GM19239 (cell line): ENCODE results near the gene ANKMY1.
A peak's percentile ranks its signal among the peaks of the same experiment; 100 is the strongest.
"Not testable (repeated sequence)": the region's sequence is repeated elsewhere in the genome, so short reads cannot be mapped to it uniquely, and the experiment has no call there.

ENCODE experiments used
- DNase-seq: peaks from one replicate; pipeline ENCODE4 v3.0.0; 2011; ENCODE audit warnings: low spot score; ENCODE audit not compliant: insufficient read length
- FAIRE-seq: peaks from 2 replicates; lab custom pipeline; 2011; peaks lifted over from hg19 to GRCh38; lab: Jason Lieb, UNC

The ANKMY1 gene

GRCh38 chr2:240569523-240569997 lies 11.8 kb upstream of the ANKMY1 start:
- DNase-seq (no peak), FAIRE-seq (peak; percentile 33)

- FAIRE-seq (no peak), DNase-seq (peak; percentile 66)
Observed at GRCh38 chr2:240568678-240569522, 11.1 kb upstream of the ANKMY1 start.

DNA sequence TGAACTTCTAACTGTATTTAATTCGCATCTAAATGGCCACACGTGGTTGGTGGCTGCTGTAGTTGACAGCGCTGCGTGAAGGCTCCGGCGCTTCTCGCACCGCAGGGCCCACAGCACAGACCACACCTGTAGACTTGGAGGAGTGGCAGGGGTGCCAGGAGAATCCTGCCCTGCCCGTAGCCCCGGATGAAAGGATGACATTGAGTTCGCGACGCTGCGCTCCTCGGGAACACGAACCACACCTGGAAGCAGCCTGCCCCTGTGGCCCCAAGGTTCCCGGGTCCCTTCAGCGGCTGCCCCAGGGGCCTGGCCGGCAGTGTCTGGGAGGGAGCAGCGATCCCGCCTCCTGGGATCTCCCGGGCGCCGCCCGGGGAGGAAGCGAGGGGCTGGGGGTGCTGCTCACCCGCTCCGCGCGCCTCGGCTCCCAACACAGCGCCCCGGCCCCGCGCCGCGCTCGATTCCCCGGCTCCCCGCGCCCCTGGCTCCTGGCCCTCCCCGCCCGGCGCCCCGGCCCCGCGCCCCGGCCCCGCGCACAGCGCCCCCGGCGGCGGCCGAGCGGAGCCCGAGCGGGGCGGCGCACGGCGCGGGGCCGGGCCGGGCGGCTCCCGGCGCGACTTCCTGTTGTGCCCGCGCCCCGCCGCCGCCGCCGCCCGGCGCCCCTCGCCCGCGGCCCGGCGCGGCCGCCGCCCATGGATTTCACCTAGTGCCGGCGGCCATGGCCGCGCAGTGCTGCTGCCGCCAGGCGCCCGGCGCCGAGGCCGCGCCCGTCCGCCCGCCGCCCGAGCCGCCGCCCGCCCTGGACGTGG lies 10.3 kb upstream of the ANKMY1 start, which contains the start of gene RNPEPL1:
TSS of gene RNPEPL1 (plus strand) at position 613 of the 806 bp plus-strand sequence. CDS start at position 716, 103 bp downstream.
- DNase-seq (peak; percentile 56), FAIRE-seq (no peak)

DNA sequence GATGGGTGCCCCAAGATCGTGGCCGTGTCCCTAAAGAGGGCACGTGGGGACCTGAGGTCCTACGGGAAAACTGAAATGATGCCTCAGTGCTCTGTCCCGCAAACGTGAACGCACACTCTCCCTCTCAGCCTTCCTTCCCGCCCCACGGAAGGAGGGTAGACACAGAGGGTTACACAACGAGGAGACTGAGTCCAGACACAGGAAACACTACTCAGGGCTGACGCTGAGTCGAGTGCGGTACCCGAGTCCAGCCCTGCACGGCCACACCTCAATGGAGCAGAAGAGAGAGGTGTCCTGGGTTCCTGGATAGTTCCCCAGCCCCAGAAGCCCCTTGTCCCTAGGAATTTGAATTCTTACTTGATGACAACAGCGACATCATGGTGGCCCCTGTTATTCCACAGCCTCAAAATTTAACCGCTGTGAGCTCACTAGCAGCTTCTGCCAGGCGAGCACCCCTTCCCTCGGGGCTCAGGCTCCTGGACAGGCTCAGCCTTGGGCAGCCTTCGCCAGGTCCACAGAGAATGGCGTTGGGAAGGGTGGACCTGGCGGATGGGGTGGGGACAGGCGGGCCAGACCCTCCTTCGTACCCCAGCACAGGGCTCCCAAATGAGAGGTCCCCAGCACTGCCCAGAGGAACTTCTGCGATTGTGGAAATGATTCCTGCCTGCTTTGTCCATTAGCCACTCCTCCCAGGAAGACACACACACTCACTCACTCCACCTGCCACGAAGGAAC lies 9.5 kb upstream of the ANKMY1 start:
- no peak for DNase-seq
- FAIRE-seq: peak; percentile 33

- FAIRE-seq (peak; percentile 70), DNase-seq (peak; percentile 80)
Observed at GRCh38 chr2:240566203-240567136, 8.7 kb upstream of the ANKMY1 start.

- DNase-seq (peak; percentile 62), FAIRE-seq (peak; percentile 93)
Observed at GRCh38 chr2:240565333-240566202, 7.8 kb upstream of the ANKMY1 start.

GRCh38 chr2:240564561-240565332 lies 7.0 kb upstream of the ANKMY1 start:
- FAIRE-seq (no peak), DNase-seq (no peak)

DNA sequence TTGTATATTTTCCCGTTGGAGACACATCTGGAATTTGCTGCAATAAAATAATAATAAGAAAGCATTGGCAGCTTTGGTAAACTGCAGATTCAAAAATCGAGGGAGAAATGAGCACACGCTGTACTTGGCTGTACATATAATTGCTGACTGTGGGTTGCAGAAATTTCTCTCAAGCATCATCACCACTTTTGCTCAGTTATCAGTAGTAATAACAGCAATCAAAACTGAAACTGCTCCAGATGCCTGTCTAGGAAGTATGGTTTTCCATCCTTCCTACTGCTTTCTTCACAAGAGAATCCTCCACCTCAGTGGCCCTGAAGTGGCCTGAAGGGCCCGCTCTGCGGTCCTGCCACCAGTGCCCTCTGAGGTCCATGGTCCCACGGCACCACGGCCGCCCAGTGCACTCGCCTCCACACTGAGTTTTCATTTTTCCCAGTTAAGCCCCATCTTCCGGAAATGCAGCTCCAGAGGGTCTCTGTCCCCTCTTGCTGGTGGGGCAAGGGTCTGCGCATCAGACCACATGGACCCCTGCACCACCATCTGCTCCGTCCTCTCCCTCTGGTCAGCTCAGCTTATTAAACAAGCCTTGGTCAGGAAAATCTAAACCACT lies 6.3 kb upstream of the ANKMY1 start:
- DNase-seq: no peak
- no peak for FAIRE-seq

DNA sequence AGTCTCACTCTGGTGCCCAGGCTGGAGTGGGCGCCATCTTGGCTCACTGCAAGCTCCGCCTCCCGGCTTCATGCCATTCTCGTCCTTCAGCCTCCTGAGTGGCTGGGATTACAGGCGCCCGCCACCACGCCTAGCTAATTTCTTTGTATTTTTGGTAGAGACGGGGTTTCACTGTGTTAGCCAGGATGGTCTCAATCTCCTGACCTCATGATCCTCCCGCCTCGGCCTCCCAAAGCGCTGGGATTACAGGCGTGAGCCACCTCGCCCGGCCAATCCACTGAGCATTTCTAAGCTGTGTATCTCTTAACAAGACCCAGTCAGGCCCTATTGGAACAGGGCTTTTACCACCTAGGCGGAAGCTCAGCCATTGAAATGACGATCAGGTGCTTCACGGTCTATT lies 5.4 kb upstream of the ANKMY1 start:
- not testable (repeated sequence) for FAIRE-seq, DNase-seq

- DNase-seq: no peak
- peak; percentile 76 for FAIRE-seq
Observed at GRCh38 chr2:240561325-240561971, 3.7 kb upstream of the ANKMY1 start.

DNA sequence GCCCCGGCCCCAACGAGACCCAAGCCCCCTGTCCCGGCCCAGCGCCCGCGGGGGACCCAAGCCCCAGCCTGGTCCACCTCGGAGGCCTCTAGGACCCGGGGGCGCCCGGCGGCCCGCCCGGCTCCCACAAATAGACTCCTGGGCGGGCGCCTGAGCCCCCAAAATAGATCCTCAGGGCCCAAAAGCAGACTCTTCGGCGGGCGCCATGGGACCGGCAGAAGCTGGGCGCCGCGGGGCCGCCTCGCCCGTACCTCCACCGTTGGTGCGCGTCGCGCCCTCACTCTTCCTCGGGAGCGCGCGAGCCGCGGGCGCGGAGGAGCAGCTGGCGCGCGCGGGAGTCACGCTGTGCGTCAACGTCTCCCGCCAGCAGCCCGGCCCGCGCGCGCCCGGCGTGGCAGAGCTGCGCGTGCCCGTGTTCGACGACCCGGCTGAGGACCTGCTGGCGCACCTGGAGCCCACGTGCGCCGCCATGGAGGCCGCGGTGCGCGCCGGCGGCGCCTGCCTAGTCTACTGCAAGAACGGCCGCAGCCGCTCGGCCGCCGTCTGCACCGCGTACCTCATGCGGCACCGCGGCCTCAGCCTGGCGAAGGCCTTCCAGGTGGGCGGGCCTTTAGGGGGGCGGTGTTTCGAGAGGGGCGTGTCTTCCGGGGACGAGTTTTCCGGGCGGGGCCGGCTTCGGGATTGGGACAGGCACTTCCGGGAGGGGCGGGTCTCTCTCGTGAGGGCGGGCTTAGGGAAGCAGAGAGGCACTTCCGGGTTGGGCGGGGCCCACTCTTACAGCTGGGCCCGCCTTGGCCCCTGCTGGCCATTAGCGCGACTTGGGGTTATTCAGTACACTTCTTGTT lies 2.9 kb upstream of the ANKMY1 start:
- peak; percentile 70 for DNase-seq
- FAIRE-seq: peak; percentile 74

DNA sequence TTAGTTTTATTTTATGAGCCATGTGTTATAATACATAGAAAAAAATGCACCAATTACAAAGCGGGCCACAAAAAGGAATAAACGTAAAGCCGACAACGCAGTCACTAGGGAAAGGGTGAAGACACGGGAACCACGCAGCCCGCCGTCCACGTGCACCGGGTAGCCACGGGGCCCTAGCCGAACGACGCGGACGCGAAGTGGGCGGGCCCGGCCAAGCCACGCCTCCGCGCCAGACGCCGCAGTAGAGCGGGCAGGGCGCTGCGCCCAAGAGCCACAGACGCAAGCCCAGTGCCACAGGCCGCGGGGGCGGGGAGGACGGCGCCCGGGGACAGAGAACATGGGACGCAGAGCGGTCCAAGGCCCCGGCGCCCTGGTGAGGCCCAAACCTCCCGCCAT lies 2.3 kb upstream of the ANKMY1 start, which contains the start of gene DUSP28:
TSS of gene DUSP28 (plus strand) at position 274 of the 396 bp plus-strand sequence. CDS start 328 bp downstream, outside the sequence.
- FAIRE-seq (peak; percentile 89), DNase-seq (peak; percentile 94)

DNA sequence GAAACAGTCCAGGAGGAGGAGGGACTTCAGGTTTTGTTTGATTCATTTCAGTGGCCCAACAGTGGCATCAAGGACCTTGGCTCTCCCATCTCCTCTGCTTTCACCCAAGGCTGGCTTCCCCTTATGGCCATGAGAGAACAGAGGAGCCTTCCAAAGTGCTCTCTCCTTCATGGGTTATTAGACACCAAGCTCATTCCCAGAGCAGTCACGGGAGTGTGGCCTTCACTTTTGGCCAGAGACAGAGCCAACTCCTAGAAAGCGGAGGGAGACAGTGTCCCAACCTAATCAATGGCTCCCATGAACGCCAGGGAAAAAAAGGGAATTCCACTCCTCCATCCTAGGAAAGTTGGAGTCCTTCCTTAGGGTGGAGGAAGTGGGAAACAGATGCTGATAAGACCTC lies 1.5 kb upstream of the ANKMY1 start:
- no peak for DNase-seq
- FAIRE-seq: no peak

GRCh38 chr2:240558236-240558761 lies 511 bp upstream of the ANKMY1 start:
- FAIRE-seq (no peak), DNase-seq (no peak)

DNA sequence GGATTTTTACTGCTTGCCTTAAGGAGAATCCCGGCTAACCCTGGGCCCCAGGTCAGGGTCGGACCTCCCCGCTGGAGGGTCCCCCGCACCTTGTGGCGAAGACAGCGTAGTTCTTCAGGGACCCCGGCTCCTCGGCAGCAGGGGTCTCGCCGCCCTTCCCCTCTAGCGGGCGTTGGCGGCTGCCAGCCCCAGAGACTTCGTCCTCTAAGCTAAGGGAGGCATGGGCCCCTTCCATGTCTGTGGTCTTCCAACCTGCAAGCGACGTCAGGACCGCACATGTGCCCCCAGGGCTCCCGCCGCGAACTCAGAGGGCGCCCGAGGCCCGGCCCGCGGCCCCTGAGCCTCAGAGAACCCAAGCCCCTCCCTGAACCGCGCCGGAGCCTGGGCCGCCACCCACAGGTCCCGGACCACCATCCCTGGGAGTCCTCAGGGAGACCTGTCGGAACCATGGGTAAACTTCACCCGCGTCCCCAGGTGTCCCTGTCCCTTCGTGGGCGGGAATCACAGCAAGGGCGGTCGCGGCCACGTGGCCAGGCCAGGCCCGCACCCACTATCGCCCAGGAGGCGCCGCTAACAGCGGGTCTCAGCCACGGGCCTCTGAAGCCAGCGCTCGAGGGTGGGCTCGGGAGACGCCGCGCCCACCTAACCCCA lies 562 bp downstream of the ANKMY1 start:
- FAIRE-seq: no peak
- DNase-seq: no peak
